HEK293 (cell line): ENCODE results near the gene ABHD12.

Experiments used
- BCL11B ChIP-seq: fragments of 450-650 bp; formaldehyde crosslinking; IDR thresholded peaks from 2 replicates; pipeline ENCODE4 v1.5.1; 2016; ENCODE audit warnings: low read depth, missing biosample characterization, missing genetic modification characterization
- BCL6B ChIP-seq: fragments of 450-650 bp; formaldehyde crosslinking; IDR thresholded peaks from 2 replicates; pipeline ENCODE4 v1.5.1; 2017; ENCODE audit warnings: missing biosample characterization, missing genetic modification characterization
- KLF10 ChIP-seq: fragments of 450-650 bp; IDR thresholded peaks from 2 replicates; pipeline ENCODE4 v1.5.1; 2018; ENCODE audit warnings: missing biosample characterization, mild to moderate bottlenecking, missing genetic modification characterization
- KLF7 ChIP-seq: fragments of 450-650 bp; formaldehyde crosslinking; IDR thresholded peaks from 2 replicates; pipeline ENCODE4 v1.5.1; 2016; ENCODE audit warnings: missing biosample characterization, missing genetic modification characterization, borderline replicate concordance
- OSR2 ChIP-seq: fragments of 450-650 bp; formaldehyde crosslinking; IDR thresholded peaks from 2 replicates; pipeline ENCODE4 v1.5.1; 2016; ENCODE audit warnings: missing biosample characterization, missing genetic modification characterization
- PRDM1 ChIP-seq: fragments of 450-650 bp; formaldehyde crosslinking; IDR thresholded peaks from 2 replicates; pipeline ENCODE4; 2016; ENCODE audit warnings: missing biosample characterization, missing genetic modification characterization
- RBAK ChIP-seq: fragments of 450-650 bp; formaldehyde crosslinking; IDR thresholded peaks from 2 replicates; pipeline ENCODE4 v1.5.1; 2016; ENCODE audit warnings: missing biosample characterization, missing genetic modification characterization
- SCRT1 ChIP-seq: fragments of 450-650 bp; formaldehyde crosslinking; IDR thresholded peaks from 2 replicates; pipeline ENCODE4 v1.5.1; 2016; ENCODE audit warnings: missing biosample characterization, missing genetic modification characterization, borderline replicate concordance
- SCRT2 ChIP-seq: fragments of 450-650 bp; formaldehyde crosslinking; IDR thresholded peaks from 2 replicates; pipeline ENCODE4 v1.5.1; 2016; ENCODE audit warnings: missing biosample characterization, missing genetic modification characterization
- SETDB1 ChIP-seq: IDR thresholded peaks from one replicate; pipeline ENCODE4 v1.6.1; 2017; ENCODE audit warnings: mild to moderate bottlenecking, low read length, moderate library complexity, mixed read lengths; ENCODE audit not compliant: insufficient read length
- SP7 ChIP-seq: fragments of 450-650 bp; formaldehyde crosslinking; IDR thresholded peaks from 2 replicates; pipeline ENCODE4 v1.5.1; 2016; ENCODE audit warnings: missing biosample characterization, missing genetic modification characterization
- ZBTB1 ChIP-seq: fragments of 450-650 bp; formaldehyde crosslinking; IDR thresholded peaks from 2 replicates; pipeline ENCODE4 v1.5.1; 2016; ENCODE audit warnings: missing biosample characterization, missing genetic modification characterization
- ZBTB21 ChIP-seq: fragments of 450-650 bp; formaldehyde crosslinking; IDR thresholded peaks from 2 replicates; pipeline ENCODE4 v1.5.1; 2017; ENCODE audit warnings: missing biosample characterization, missing genetic modification characterization
- ZFP3 ChIP-seq: fragments of 450-650 bp; formaldehyde crosslinking; IDR thresholded peaks from 2 replicates; pipeline ENCODE4 v1.5.1; 2016; ENCODE audit warnings: low read depth, missing biosample characterization, missing genetic modification characterization
- ZFP37 ChIP-seq: fragments of 450-650 bp; formaldehyde crosslinking; IDR thresholded peaks from 2 replicates; pipeline ENCODE4 v1.5.1; 2016; ENCODE audit warnings: missing biosample characterization, missing genetic modification characterization
- ZNF112 ChIP-seq: fragments of 450-650 bp; formaldehyde crosslinking; IDR thresholded peaks from 2 replicates; pipeline ENCODE4 v1.5.0; 2017; ENCODE audit warnings: missing biosample characterization, missing genetic modification characterization
- ZNF132 ChIP-seq: fragments of 450-650 bp; formaldehyde crosslinking; IDR thresholded peaks from 2 replicates; pipeline ENCODE4 v1.5.1; 2017; ENCODE audit warnings: missing biosample characterization, missing genetic modification characterization, borderline replicate concordance
- ZNF146 ChIP-seq: fragments of 450-650 bp; formaldehyde crosslinking; IDR thresholded peaks from 2 replicates; pipeline ENCODE4 v1.5.1; 2016; ENCODE audit warnings: missing biosample characterization, missing genetic modification characterization
- ZNF221 ChIP-seq: fragments of 450-650 bp; formaldehyde crosslinking; IDR thresholded peaks from 2 replicates; pipeline ENCODE4 v1.5.1; 2017; ENCODE audit warnings: missing biosample characterization, missing genetic modification characterization, borderline replicate concordance
- ZNF248 ChIP-seq: fragments of 450-650 bp; formaldehyde crosslinking; IDR thresholded peaks from 2 replicates; pipeline ENCODE4 v1.5.1; 2017; ENCODE audit warnings: missing biosample characterization, missing genetic modification characterization
- ZNF335 ChIP-seq: fragments of 450-650 bp; formaldehyde crosslinking; conservative IDR thresholded peaks from 2 replicates; pipeline ENCODE4 v1.5.1; 2016; ENCODE audit warnings: missing biosample characterization, missing genetic modification characterization
- ZNF354C ChIP-seq: fragments of 450-650 bp; formaldehyde crosslinking; IDR thresholded peaks from 2 replicates; pipeline ENCODE4 v1.5.1; 2016; ENCODE audit warnings: missing biosample characterization, missing genetic modification characterization, low read depth, borderline replicate concordance
- ZNF366 ChIP-seq: fragments of 450-650 bp; formaldehyde crosslinking; conservative IDR thresholded peaks from 2 replicates; pipeline ENCODE4 v1.5.1; 2016; ENCODE audit warnings: missing biosample characterization, missing genetic modification characterization
- ZNF404 ChIP-seq: fragments of 450-650 bp; formaldehyde crosslinking; IDR thresholded peaks from 2 replicates; pipeline ENCODE4 v1.5.1; 2017; ENCODE audit warnings: missing biosample characterization, missing genetic modification characterization
- ZNF473 ChIP-seq: fragments of 450-650 bp; formaldehyde crosslinking; IDR thresholded peaks from 2 replicates; pipeline ENCODE4 v1.5.1; 2017; ENCODE audit warnings: missing biosample characterization, missing genetic modification characterization
- ZNF501 ChIP-seq: fragments of 450-650 bp; formaldehyde crosslinking; IDR thresholded peaks from 2 replicates; pipeline ENCODE4 v1.5.1; 2016; ENCODE audit warnings: missing biosample characterization, missing genetic modification characterization
- ZNF544 ChIP-seq: fragments of 450-650 bp; formaldehyde crosslinking; IDR thresholded peaks from 2 replicates; pipeline ENCODE4 v1.5.0; 2017; ENCODE audit warnings: missing biosample characterization, missing genetic modification characterization
- ZNF555 ChIP-seq: fragments of 450-650 bp; formaldehyde crosslinking; conservative IDR thresholded peaks from 2 replicates; pipeline ENCODE4 v1.5.1; 2017; ENCODE audit warnings: missing biosample characterization, mild to moderate bottlenecking, missing genetic modification characterization, inconsistent platforms
- ZNF600 ChIP-seq: fragments of 450-650 bp; formaldehyde crosslinking; IDR thresholded peaks from 2 replicates; pipeline ENCODE4 v1.5.1; 2016; ENCODE audit warnings: missing biosample characterization, missing genetic modification characterization
- ZNF654 ChIP-seq: fragments of 450-650 bp; formaldehyde crosslinking; IDR thresholded peaks from 2 replicates; pipeline ENCODE4 v1.5.1; 2016; ENCODE audit warnings: low read depth, missing biosample characterization, missing genetic modification characterization
- ZNF768 ChIP-seq: fragments of 450-650 bp; formaldehyde crosslinking; IDR thresholded peaks from 2 replicates; pipeline ENCODE4 v1.5.1; 2018; ENCODE audit warnings: missing biosample characterization, mild to moderate bottlenecking, missing genetic modification characterization
- ZNF785 ChIP-seq: fragments of 450-650 bp; formaldehyde crosslinking; IDR thresholded peaks from 2 replicates; pipeline ENCODE4 v1.5.1; 2016; ENCODE audit warnings: missing biosample characterization, missing genetic modification characterization
- ZNF837 ChIP-seq: fragments of 450-650 bp; formaldehyde crosslinking; IDR thresholded peaks from 2 replicates; pipeline ENCODE4 v1.5.1; 2016; ENCODE audit warnings: missing biosample characterization, missing genetic modification characterization
- ZNF843 ChIP-seq: fragments of 450-650 bp; formaldehyde crosslinking; IDR thresholded peaks from 2 replicates; pipeline ENCODE4 v1.5.1; 2016; ENCODE audit warnings: missing biosample characterization, missing genetic modification characterization
- ZSCAN4 ChIP-seq: fragments of 450-650 bp; formaldehyde crosslinking; IDR thresholded peaks from 2 replicates; pipeline ENCODE4 v1.5.1; 2017; ENCODE audit warnings: missing biosample characterization, missing genetic modification characterization
- TF ChIP-seq, protein P1 (sequence below): fragments of 450-650 bp; formaldehyde crosslinking; IDR thresholded peaks from 2 replicates; pipeline ENCODE4 v1.5.1; 2016; ENCODE audit warnings: missing biosample characterization, missing genetic modification characterization
- TF ChIP-seq, protein P2 (sequence below): fragments of 450-650 bp; formaldehyde crosslinking; IDR thresholded peaks from 2 replicates; pipeline ENCODE4 v1.5.1; 2016; ENCODE audit warnings: missing biosample characterization, missing genetic modification characterization
- TF ChIP-seq, protein P3 (sequence below): fragments of 450-650 bp; formaldehyde crosslinking; IDR thresholded peaks from 2 replicates; pipeline ENCODE4 v1.5.1; 2017; ENCODE audit warnings: missing biosample characterization, missing genetic modification characterization

Gene ABHD12

GRCh38 chr20:25252686-25253421, 137.8 kb downstream of the ABHD12 start (continued):
- TF ChIP-seq, protein P1, sequence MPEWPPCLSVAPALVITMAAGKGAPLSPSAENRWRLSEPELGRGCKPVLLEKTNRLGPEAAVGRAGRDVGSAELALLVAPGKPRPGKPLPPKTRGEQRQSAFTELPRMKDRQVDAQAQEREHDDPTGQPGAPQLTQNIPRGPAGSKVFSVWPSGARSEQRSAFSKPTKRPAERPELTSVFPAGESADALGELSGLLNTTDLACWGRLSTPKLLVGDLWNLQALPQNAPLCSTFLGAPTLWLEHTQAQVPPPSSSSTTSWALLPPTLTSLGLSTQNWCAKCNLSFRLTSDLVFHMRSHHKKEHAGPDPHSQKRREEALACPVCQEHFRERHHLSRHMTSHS (tag by site-specific recombination), result peak; percentile 63; the same call in 1 of the 2 replicates
- TF ChIP-seq, protein P2, sequence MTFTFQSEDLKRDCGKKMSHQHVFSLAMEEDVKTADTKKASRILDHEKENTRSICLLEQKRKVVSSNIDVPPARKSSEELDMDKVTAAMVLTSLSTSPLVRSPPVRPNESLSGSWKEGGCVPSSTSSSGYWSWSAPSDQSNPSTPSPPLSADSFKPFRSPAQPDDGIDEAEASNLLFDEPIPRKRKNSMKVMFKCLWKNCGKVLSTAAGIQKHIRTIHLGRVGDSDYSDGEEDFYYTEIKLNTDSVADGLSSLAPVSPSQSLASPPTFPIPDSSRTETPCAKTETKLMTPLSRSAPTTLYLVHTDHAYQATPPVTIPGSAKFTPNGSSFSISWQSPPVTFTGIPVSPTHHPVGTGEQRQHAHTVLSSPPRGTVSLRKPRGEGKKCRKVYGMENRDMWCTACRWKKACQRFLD, result no peak
- no peak for TF ChIP-seq ZNF248 (tag by site-specific recombination)
- no peak for TF ChIP-seq ZNF404 (tag by site-specific recombination)
- TF ChIP-seq ZNF132 (tag by site-specific recombination), result no peak
- TF ChIP-seq ZNF837 (tag by site-specific recombination), result no peak
- no peak for TF ChIP-seq PRDM1 (tag by site-specific recombination)
- no peak for TF ChIP-seq ZFP37
- TF ChIP-seq SETDB1, result no peak
- TF ChIP-seq, protein P3, sequence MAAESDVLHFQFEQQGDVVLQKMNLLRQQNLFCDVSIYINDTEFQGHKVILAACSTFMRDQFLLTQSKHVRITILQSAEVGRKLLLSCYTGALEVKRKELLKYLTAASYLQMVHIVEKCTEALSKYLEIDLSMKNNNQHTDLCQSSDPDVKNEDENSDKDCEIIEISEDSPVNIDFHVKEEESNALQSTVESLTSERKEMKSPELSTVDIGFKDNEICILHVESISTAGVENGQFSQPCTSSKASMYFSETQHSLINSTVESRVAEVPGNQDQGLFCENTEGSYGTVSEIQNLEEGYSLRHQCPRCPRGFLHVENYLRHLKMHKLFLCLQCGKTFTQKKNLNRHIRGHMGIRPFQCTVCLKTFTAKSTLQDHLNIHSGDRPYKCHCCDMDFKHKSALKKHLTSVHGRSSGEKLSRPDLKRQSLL, result no peak
- TF ChIP-seq ZNF785 (tag by site-specific recombination), result no peak
- TF ChIP-seq ZNF555, result no peak
- TF ChIP-seq ZNF768 (tag by site-specific recombination), result no peak
- TF ChIP-seq ZNF112 (tag by site-specific recombination), result no peak
- TF ChIP-seq SCRT1 (tag by site-specific recombination), result no peak
- TF ChIP-seq BCL6B (tag by site-specific recombination), result no peak
- no peak for TF ChIP-seq ZNF221
- TF ChIP-seq SP7 (tag by site-specific recombination), result peak; percentile 100
- TF ChIP-seq KLF7 (tag by site-specific recombination), result peak; percentile 81
- TF ChIP-seq RBAK, result no peak
- no peak for TF ChIP-seq ZNF473
- TF ChIP-seq OSR2 (tag by site-specific recombination), result peak; percentile 96
- peak; percentile 96 for TF ChIP-seq ZNF843
- TF ChIP-seq ZBTB21 (tag by site-specific recombination), result peak; percentile 38; the same call in 1 of the 2 replicates
- TF ChIP-seq ZNF366, result peak; percentile 96
- TF ChIP-seq KLF10 (tag by site-specific recombination), result peak; percentile 81
- no peak for TF ChIP-seq ZNF501 (tag by site-specific recombination)
- TF ChIP-seq ZNF544 (tag by site-specific recombination), result no peak
- TF ChIP-seq ZNF654, result no peak
- no peak for TF ChIP-seq SCRT2 (tag by site-specific recombination)
- TF ChIP-seq ZNF335 (tag by site-specific recombination), result no peak
- TF ChIP-seq ZBTB1 (tag by site-specific recombination), result no peak
- TF ChIP-seq ZNF354C, result no peak
- TF ChIP-seq ZFP3 (tag by site-specific recombination), result no peak
- no peak for TF ChIP-seq BCL11B (tag by site-specific recombination)
- 0 out of 2 replicates have a peak, but pooled peaks have one; percentile 48 for TF ChIP-seq ZNF146 (tag by site-specific recombination)
- peak; percentile 94 for TF ChIP-seq ZNF600 (tag by site-specific recombination)
- 0 out of 2 replicates have a peak, but pooled peaks have one; percentile 18 for TF ChIP-seq ZSCAN4 (tag by site-specific recombination)
